ENCODE measurements around the gene ADAMTS2.
A peak's percentile ranks its signal among the peaks of the same experiment; 100 is the strongest.

Gene ADAMTS2

DNA sequence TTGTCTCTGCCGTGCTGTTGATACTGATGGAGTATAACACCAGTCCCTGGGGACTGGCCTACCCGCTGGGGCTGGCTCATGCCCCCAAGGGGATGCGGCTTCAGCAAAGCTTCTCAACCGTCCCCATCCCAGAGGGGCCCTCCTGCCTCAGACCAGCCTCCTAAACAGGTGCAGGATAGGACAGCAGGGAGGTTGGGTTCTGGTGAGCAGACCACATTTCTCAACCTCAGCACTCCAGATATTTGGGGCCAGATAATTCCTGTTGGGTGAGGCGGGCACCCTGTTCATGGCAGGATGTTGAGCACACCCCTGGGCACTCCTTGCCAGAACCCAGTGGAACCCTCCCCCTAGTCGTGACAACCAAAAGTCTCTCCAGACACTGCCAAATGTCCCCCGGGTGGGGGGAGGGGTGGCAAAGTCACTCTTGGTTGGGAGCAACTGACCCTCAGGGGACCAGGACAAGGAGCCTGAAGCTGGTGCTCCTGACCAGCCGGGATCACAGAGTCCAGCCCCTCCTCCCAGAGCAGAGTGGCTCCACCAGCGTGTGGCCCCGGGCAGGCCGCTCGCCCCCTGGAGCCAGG, 177.3 kb downstream of the ADAMTS2 start:
- DNase-seq: no peak

GRCh38 chr5:179166886-179167841, 178.1 kb downstream of the ADAMTS2 start:
- DNase-seq: peak; percentile 28

GRCh38 chr5:179166171-179166885, 178.9 kb downstream of the ADAMTS2 start:
- no peak for DNase-seq

DNA sequence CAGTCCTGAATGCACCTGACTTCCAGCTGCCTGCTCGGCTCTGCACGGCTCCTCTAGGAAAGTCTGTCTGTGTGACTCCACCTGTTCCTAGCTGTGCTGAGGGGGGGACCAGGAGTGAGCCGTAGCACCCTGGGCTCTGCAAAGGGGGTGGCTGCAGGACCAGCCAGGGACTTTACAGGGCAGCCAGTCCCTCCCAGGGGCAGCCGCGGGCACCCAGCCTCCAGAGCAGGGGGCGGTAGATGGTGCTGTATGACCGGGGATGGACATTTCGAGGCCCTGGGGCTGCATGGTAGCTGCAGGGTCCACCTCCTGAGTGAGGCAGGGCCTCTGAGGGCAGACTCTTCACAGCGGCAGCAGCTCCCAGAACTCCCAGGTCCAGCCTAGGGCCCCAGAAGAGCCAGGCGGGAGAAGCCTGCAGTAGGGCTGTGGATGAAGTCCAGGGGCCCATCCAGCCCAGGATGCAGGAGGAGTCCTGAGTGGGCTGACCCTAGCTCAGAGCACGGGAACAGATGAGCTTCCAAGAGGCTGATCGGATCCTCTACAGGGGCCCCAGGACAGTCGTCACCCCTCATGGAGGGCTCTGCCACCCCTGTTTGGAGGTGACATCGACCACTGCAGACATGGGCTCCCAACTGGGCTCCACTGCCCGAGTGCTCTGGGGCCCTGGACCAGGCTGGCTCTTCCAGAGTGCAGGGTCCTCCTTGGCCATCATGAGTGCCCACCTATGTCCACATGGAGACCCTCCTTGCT, 179.7 kb downstream of the ADAMTS2 start:
- no peak for DNase-seq

DNA sequence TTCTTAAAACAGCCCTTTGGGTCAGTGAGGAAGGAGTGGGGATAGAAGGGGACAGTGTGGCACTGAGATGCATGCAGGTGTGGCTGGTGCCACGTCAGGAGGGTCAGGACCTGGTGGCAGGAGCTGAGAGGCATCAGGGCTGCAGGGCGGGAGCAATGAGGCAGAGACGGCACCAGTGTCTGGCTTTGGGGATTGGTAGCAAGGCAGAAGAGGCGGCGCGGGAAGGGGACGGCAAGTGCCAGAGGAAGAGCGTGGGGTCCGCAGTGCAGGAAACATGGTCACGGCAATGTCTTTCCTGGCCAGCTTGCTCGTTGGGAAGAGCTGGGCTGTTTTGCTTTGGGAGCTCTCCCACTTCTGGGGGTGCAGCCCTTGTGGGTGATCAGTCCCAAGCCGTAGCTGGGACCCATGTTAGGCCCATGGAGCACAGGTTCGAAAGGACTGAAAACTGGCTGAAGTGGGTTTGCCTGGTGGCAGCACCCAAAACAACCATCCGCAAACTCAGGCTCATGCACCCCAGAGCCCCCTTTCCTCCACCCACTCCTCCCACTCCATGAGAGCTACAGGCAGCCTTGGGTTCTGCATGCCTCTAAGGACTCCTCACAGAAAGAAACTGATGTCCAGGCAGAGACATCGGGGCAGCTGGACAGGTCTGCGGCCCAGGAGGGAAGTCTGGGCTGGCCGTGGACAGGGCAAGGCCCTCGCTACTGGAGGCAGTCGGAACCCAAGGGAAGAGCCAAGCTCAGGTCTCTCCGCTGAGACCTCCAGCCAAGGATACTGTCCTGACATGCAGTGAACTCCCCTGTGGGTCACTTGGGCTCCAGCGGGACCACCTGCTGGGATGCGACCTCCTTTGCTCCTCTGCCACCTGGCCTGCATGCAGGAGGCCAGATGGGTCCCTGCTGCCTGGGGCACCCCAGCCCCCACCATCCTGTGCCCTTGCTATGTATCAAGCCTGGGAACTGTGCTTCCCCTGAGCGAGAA, 180.6 kb downstream of the ADAMTS2 start:
- DNase-seq: no peak

- DNase-seq: no peak
Observed at GRCh38 chr5:179163236-179164155, 181.8 kb downstream of the ADAMTS2 start.

DNA sequence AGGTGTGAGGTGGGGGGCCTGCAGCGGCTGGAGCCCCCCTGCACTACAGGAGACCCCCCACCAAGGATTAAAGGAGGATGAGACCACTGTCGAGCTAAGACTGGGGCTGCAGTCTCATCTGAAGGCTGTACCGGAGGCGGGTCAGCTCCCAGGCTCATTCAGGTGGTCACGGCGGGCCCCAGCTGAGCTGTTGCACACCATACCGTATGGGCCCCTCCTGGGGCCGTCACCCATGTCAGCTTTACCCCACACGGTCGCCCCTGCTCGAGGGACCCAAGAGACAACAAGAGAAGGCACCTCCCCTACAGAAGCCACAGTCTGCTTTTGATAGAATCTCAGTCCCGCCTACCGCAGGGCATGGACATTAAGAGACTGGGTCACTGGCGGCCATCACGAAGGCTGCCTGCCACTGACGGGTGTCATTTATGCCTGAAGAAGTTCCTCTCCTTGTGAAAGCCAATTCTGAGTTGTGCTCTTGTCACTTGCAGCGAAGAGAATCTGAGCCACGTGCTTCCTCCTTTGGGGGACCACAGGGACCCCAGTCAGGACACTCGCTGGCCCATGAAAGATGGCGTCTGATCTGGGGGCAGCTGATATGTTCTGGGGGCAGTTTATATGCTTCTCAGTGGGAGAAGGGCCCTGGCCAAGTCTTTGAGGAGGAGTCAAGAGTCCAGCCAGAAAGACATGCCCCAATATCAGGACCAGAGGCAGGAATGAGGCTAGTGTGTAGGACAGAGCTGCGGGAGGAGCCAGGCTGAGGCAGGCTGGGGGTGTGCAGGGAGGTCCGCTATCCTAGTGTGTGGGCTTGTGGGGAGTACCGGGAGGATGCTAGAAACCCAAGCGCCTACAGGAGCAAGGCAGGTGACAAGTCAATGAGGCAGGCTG, 182.7 kb downstream of the ADAMTS2 start:
- no peak for DNase-seq

- DNase-seq: no peak
Observed at GRCh38 chr5:179161901-179162300, 183.4 kb downstream of the ADAMTS2 start.

GRCh38 chr5:179160584-179160983, 184.7 kb downstream of the ADAMTS2 start:
- no peak for DNase-seq

- no peak for DNase-seq
Observed at GRCh38 chr5:179158556-179158955, 186.7 kb downstream of the ADAMTS2 start.

- DNase-seq: no peak
Observed at GRCh38 chr5:179154991-179155955, 190.0 kb downstream of the ADAMTS2 start.

DNA sequence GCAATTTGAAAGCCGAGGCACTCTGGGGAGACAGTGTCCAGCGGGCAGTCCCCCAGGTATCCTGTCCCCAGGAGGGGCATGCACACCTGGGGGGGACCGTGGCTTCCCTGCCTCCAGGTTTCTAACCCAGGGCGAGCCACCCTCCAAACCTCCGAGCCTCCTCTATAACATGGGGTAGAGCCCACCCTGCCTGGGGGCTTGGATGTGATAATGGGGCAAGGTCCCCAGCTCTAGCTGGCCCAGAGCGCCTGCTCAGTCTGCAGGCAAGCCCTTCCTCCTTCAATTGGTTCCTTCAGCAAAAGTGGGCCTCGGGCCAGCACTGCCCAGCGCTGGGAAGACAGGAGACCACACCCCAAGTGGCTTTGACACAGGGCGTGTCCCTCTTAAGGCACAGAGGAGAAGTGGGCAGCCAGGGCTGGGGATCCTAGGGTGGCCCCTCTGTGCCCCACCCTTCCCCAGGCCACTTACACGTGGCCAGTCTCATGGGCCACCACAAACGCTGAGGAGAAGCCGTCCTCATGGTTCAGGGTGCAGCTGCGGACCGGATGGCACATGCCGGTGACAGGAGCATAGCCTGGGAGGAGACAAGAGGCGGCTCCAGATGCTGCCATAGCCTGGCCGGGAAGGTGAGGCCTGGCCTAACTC, 190.8 kb downstream of the ADAMTS2 start:
- no peak for DNase-seq

DNA sequence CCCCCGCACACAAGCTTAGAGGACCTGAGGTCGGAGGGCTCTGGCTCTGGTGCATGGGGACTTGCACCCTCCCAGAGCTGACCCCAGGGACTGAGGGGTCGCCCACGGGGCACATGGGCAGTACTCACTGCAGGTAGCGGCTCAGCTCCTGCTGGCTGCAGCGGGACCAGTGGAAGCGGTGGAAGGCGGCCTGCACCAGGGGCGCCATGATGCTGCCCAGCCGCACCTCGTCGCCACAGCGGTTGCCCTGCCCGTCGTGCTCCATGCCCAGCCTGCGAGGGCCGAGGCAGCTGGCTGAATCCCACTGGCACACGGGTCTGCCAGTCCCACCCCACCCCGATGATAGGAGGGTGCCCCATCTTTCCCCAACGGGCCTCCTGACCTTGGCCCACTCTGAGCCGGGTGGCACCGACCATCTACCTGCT, 191.3 kb downstream of the ADAMTS2 start:
- DNase-seq: no peak

DNA sequence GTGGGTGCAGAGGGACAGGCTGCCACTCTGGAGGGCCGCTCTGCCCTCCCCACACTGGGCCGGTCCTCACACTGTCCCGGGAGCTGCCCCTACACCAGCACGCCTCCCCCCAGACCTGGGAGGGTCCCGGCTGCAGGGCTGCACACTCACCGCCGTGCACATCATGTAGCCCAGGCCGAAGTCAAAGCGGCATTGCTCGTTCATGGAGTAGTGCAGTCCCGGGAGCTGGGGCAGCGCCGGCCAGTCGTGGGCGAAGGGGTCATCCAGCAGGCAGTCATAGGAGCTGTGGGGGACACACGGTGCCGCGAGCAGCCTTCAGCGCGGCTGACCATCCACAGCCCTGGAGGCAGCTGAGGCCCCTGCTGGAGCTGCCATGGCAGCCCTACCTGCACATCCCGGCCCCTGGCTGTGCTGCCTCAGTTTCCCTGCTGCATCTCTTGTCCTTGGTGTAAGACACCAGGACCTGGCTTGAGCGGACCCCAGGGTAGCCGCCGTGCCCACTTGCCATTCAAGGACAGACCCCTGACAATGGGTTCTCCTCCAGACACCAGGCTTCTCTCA, 191.8 kb downstream of the ADAMTS2 start:
- no peak for DNase-seq

GRCh38 chr5:179152941-179153340, 192.3 kb downstream of the ADAMTS2 start:
- DNase-seq: no peak

DNA sequence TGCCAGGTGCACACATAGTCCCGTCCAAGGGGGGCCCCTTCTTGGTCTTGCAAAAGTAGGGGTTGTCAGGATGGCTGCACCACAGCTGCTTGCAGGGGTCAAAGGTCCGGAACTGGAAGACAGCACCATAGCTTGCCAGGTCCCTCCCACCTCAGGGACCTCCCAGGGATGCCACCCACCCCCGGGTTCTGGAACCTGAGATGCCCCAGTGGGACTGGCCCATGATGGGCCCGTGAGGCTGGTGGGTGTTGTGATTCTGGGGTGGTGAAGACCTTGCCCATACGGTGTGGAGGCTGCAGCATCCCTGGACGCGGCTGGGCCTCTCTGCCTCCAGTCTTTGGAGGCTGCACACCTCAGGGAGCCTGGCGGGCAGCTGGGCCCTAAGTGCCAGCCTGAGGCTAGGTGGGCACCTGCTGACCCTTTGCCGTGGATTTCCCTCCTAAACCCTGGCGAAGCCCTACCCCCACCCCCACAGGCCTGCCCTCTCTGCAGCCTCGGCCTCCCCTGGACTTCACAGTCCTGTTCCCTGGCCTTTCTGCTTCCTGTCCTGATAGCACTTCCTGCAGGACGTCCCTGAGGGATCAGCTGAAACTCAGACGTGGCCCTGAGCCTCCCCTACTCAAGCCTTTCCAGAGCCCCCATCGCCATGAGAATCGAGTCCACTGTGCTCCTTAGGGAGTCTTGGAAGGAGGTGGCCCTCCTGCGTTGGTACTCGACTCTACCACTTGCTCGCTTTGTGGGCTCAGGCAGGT, 192.9 kb downstream of the ADAMTS2 start:
- DNase-seq: no peak

Data from KG1 (cell line).